H9 (cell line): ENCODE measurements around the gene SOD1. TPM values are rescaled to one million over a fixed set of nuclear protein-coding genes. Genes with fewer than 3 reads are reported as not detected.
"Not testable (repeated sequence)": the region's sequence is repeated elsewhere in the genome, so short reads cannot be mapped to it uniquely, and the experiment has no call there.

Experiments
- DNase-seq: peaks from one replicate; pipeline ENCODE4 v3.0.0-alpha.2; 2017
- H2AFZ ChIP-seq: one replicate; pipeline ENCODE4 v1.6.1; 2013; ENCODE audit warnings: mild to moderate bottlenecking, low read length, control low read depth, moderate library complexity
- H2AK5ac ChIP-seq: 2 replicates; pipeline ENCODE4 v1.6.1; 2013; ENCODE audit warnings: low read length, control low read depth, mixed read lengths; ENCODE audit not compliant: insufficient read length
- H2BK120ac ChIP-seq: one replicate; pipeline ENCODE4 v1.6.1; 2013; ENCODE audit warnings: low read depth, mild to moderate bottlenecking, low read length, control low read depth, inconsistent platforms; ENCODE audit not compliant: poor library complexity, severe bottlenecking
- H2BK12ac ChIP-seq: 2 replicates; pipeline ENCODE4 v1.6.1; 2013; ENCODE audit warnings: low read length, control low read depth, mixed read lengths, low read depth; ENCODE audit not compliant: insufficient read length
- H2BK15ac ChIP-seq: 2 replicates; pipeline ENCODE4 v1.6.1; 2013; ENCODE audit warnings: low read depth, low read length, control low read depth
- H2BK20ac ChIP-seq: one replicate; pipeline ENCODE4 v1.6.1; 2013; ENCODE audit warnings: low read depth, mild to moderate bottlenecking, low read length, control low read depth, inconsistent platforms; ENCODE audit not compliant: poor library complexity, severe bottlenecking
- H2BK5ac ChIP-seq: 2 replicates; pipeline ENCODE4 v1.6.1; 2013; ENCODE audit warnings: low read length, control low read depth, mixed read lengths; ENCODE audit not compliant: insufficient read length
- H3K14ac ChIP-seq: 2 replicates; pipeline ENCODE4 v1.6.1; 2013; ENCODE audit warnings: low read length, control low read depth; ENCODE audit not compliant: insufficient read depth
- H3K18ac ChIP-seq: 2 replicates; pipeline ENCODE4 v1.6.1; 2013; ENCODE audit warnings: low read depth, mild to moderate bottlenecking, mixed read lengths, low read length, control low read depth; ENCODE audit not compliant: insufficient read length
- H3K23ac ChIP-seq: 2 replicates; pipeline ENCODE4 v1.6.1; 2013; ENCODE audit warnings: low read length, control low read depth, mixed read lengths, low read depth; ENCODE audit not compliant: insufficient read length
- H3K23me2 ChIP-seq: 2 replicates; pipeline ENCODE4 v1.6.1; 2013; ENCODE audit warnings: low read depth, mild to moderate bottlenecking, mixed read lengths, low read length, control low read depth; ENCODE audit not compliant: insufficient read length, poor library complexity, severe bottlenecking
- H3K27ac ChIP-seq: 2 replicates; pipeline ENCODE4 v1.5.1; 2013; ENCODE audit warnings: low read length, control low read depth, mixed read lengths, low read depth; ENCODE audit not compliant: insufficient read length
- H3K27me3 ChIP-seq: 2 replicates; pipeline ENCODE4 v1.6.1; 2013; ENCODE audit warnings: low read length, control low read depth, inconsistent platforms; ENCODE audit not compliant: insufficient read depth
- H3K4ac ChIP-seq: 2 replicates; pipeline ENCODE4 v1.6.1; 2013; ENCODE audit warnings: low read depth, mild to moderate bottlenecking, control low read depth, inconsistent platforms, low read length, moderate library complexity
- H3K4me1 ChIP-seq: 2 replicates; pipeline ENCODE4 v1.6.1; 2013; ENCODE audit warnings: low read length, control low read depth, inconsistent platforms; ENCODE audit not compliant: insufficient read depth
- H3K4me2 ChIP-seq: 2 replicates; pipeline ENCODE4 v1.6.1; 2013; ENCODE audit warnings: low read length, control low read depth, mixed read lengths; ENCODE audit not compliant: insufficient read length, insufficient read depth
- H3K56ac ChIP-seq: 2 replicates; pipeline ENCODE4 v1.6.1; 2013; ENCODE audit warnings: low read depth, mild to moderate bottlenecking, mixed read lengths, low read length, control low read depth; ENCODE audit not compliant: insufficient read length
- H3K79me1 ChIP-seq: 2 replicates; pipeline ENCODE4 v1.6.1; 2013; ENCODE audit warnings: low read depth, mild to moderate bottlenecking, moderate library complexity, low read length, control low read depth, inconsistent platforms; ENCODE audit not compliant: insufficient read depth, poor library complexity, severe bottlenecking
- H3K79me2 ChIP-seq: 2 replicates; pipeline ENCODE4 v1.6.1; 2013; ENCODE audit warnings: low read length, control low read depth, inconsistent platforms; ENCODE audit not compliant: insufficient read depth
- H3K9ac ChIP-seq: 2 replicates; pipeline ENCODE4 v1.6.1; 2013; ENCODE audit warnings: low read length, control low read depth, mixed read lengths; ENCODE audit not compliant: insufficient read length; ENCODE audit errors: extremely low read depth
- H3K9me3 ChIP-seq: one replicate; pipeline ENCODE4 v1.6.1; 2013; ENCODE audit warnings: low read depth, low read length, inconsistent platforms; ENCODE audit not compliant: control insufficient read depth
- H3T11ph ChIP-seq: one replicate; pipeline ENCODE4 v1.6.1; 2013; ENCODE audit warnings: mild to moderate bottlenecking, low read length, control low read depth, inconsistent platforms
- H4K20me1 ChIP-seq: one replicate; pipeline ENCODE4 v1.6.1; 2013; ENCODE audit not compliant: control insufficient read depth, insufficient read length, insufficient read depth
- H4K5ac ChIP-seq: 2 replicates; pipeline ENCODE4 v1.6.1; 2013; ENCODE audit warnings: low read depth, mild to moderate bottlenecking, mixed read lengths, low read length, control low read depth; ENCODE audit not compliant: insufficient read length
- H4K8ac ChIP-seq: replicated peaks from 2 replicates; pipeline ENCODE4 v1.6.1; 2013; ENCODE audit warnings: low read length, control low read depth, mixed read lengths, low read depth; ENCODE audit not compliant: insufficient read length
- H4K91ac ChIP-seq: 2 replicates; pipeline ENCODE4 v1.6.1; 2013; ENCODE audit warnings: low read depth, mild to moderate bottlenecking, moderate library complexity, mixed read lengths, low read length, control low read depth; ENCODE audit not compliant: insufficient read length
- H3K27ac Mint-ChIP-seq, 3 experiments: 2 replicates in 2 of 3; 3 replicates in 1 of 3; pipeline ENCODE4 v1.8.0; 2020 to 2021; ENCODE audit warnings: mixed read lengths in 3 of 3, mild to moderate bottlenecking in 1 of 3, moderate library complexity in 1 of 3
- H3K27me3 Mint-ChIP-seq: 2 replicates; pipeline ENCODE4 v1.8.0; 2021; ENCODE audit warnings: low read depth, mild to moderate bottlenecking, moderate library complexity, mixed read lengths
- H3K36me3 Mint-ChIP-seq, 3 experiments: 2 replicates in 2 of 3; 3 replicates in 1 of 3; pipeline ENCODE4 v1.8.0; 2020 to 2021; ENCODE audit warnings: low read depth in 3 of 3, mixed read lengths in 3 of 3; ENCODE audit not compliant: insufficient read depth in 1 of 3
- H3K4me1 Mint-ChIP-seq, 2 experiments: 2 replicates each; pipeline ENCODE4 v1.8.0; 2020; ENCODE audit warnings: mixed read lengths in 2 of 2
- H3K4me3 Mint-ChIP-seq, 2 experiments: 2 replicates in 1 of 2; 3 replicates in 1 of 2; pipeline ENCODE4 v1.8.0; 2020 to 2021; ENCODE audit warnings: mild to moderate bottlenecking in 2 of 2, mixed read lengths in 2 of 2, moderate library complexity in 1 of 2
- H3K9me3 Mint-ChIP-seq, 2 experiments: 2 replicates in 1 of 2; 3 replicates in 1 of 2; pipeline ENCODE4 v1.8.0; 2020; ENCODE audit warnings: mild to moderate bottlenecking in 2 of 2, mixed read lengths in 2 of 2, moderate library complexity in 1 of 2
- WGBS: extraction: QIAGEN DNeasy Blood & Tissue Kit; methylation state at CpG from one replicate; pipeline ENCODE4 v1.1.7; 2013; ENCODE audit warnings: missing lambda C conversion rate, low lambda C conversion rate, mixed read lengths; ENCODE audit not compliant: insufficient read length; ENCODE audit errors: extremely low coverage; 5-methylcytosine and 5-hydroxymethylcytosine counted together
- total RNA-seq: library from RNA; stranded (reverse); gene quantifications from 2 replicates; pipeline ENCODE4 v1.2.1, GENCODE V29; 2021
- TF ChIP-seq, protein P1 (sequence below): fragments of 200-600 bp; sonication (generic); conservative IDR thresholded peaks from 3 replicates; pipeline ENCODE4 v1.8.0; 2021; ENCODE audit warnings: antibody characterized with exemption, mild to moderate bottlenecking

The SOD1 gene
- total RNA-seq, 1 experiment from 2014 or later, result 201 TPM

GRCh38 chr21:31650930-31651329 is 8.6 kb upstream of the SOD1 start:
- Histone ChIP-seq H3K9me3 (no peaks in the 10 kb centered on the region), H3K14ac (no peak overlapping the region), H2AFZ (no peak overlapping the region), H3K79me1 (no peaks in the 10 kb centered on the region), H3K4ac (no peak overlapping the region), H2BK5ac (no peak overlapping the region), H3K27ac (no peak overlapping the region), H3K79me2 (no peaks in the 10 kb centered on the region), H3K18ac (no peak overlapping the region), H4K5ac (no peak overlapping the region), H4K91ac (no peak overlapping the region), H2BK12ac (no peak overlapping the region), H2BK20ac (no peak overlapping the region), H3K23ac (no peak overlapping the region), H3K4me2 (no peak overlapping the region), H3K56ac (no peak overlapping the region), H2BK15ac (no peak overlapping the region), H3K4me1 (no peaks in the 10 kb centered on the region), H3K27me3 (no peaks in the 10 kb centered on the region), H3K9ac (no peak overlapping the region), H4K8ac (no peak overlapping the region), H2BK120ac (no peak overlapping the region), H2AK5ac (no peak overlapping the region), H4K20me1 (no peaks in the 10 kb centered on the region), H3K23me2 (no peaks in the 10 kb centered on the region), H3T11ph (no peak overlapping the region)
- WGBS, result no CpG with 5 or more reads among the region's 3 CpGs
- H3K4me1 Mint-ChIP-seq, result no peaks in the 10 kb centered on the region; a peak in 1 of 4 replicates
- H3K27me3 Mint-ChIP-seq, result peaks cover 2% of the 10 kb centered on the region; the same call in 1 of the 2 replicates
- no peak for DNase-seq
- no peak overlapping the region for H3K4me3 Mint-ChIP-seq
- H3K9me3 Mint-ChIP-seq, result peaks cover 0 to 2% of the 10 kb centered on the region in 2 experiments; a peak in 2 of 5 replicates
- peaks cover 4 to 8% (median 7%) of the 10 kb centered on the region in 3 experiments; a peak in 5 of 7 replicates for H3K36me3 Mint-ChIP-seq
- H3K27ac Mint-ChIP-seq, result no peak overlapping the region
- TF ChIP-seq, protein P1, sequence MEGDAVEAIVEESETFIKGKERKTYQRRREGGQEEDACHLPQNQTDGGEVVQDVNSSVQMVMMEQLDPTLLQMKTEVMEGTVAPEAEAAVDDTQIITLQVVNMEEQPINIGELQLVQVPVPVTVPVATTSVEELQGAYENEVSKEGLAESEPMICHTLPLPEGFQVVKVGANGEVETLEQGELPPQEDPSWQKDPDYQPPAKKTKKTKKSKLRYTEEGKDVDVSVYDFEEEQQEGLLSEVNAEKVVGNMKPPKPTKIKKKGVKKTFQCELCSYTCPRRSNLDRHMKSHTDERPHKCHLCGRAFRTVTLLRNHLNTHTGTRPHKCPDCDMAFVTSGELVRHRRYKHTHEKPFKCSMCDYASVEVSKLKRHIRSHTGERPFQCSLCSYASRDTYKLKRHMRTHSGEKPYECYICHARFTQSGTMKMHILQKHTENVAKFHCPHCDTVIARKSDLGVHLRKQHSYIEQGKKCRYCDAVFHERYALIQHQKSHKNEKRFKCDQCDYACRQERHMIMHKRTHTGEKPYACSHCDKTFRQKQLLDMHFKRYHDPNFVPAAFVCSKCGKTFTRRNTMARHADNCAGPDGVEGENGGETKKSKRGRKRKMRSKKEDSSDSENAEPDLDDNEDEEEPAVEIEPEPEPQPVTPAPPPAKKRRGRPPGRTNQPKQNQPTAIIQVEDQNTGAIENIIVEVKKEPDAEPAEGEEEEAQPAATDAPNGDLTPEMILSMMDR, result no peak

DNA sequence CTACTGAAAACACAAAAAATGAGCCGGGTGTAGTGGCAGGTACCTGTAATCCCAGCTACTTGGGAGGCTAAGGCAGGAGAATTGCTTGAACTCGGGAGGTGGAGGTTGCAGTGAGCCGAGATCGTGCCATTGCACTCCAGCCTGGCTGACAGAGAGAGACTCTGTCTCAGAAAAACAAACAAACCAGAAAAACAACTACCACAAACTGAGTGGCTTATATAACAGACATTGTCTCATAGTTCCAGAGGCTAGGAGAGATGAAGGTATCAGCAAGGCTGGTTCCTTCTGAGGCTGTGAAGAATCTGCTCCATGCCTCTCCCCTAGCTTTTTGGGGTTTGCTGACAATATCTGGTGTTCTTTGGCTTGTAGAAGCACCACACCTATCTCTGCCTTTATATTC is 8.0 kb upstream of the SOD1 start:
- not testable (repeated sequence) for H3K4ac ChIP-seq
- whole genome bisulfite sequencing, result no CpG with 5 or more reads among the region's 4 CpGs

More for the DNA sequence above, 8.0 kb upstream of the SOD1 start:
- not testable (repeated sequence) for H2BK20ac ChIP-seq, H2AK5ac ChIP-seq, H3K4me3 Mint-ChIP-seq, H2BK15ac ChIP-seq, H3K9ac ChIP-seq, H3T11ph ChIP-seq, H3K27me3 ChIP-seq, H3K23me2 ChIP-seq, H2BK5ac ChIP-seq, H3K36me3 Mint-ChIP-seq, H3K4me2 ChIP-seq, H2BK12ac ChIP-seq, H3K79me2 ChIP-seq, H4K20me1 ChIP-seq, H3K9me3 ChIP-seq, H4K5ac ChIP-seq, H3K27me3 Mint-ChIP-seq, H3K18ac ChIP-seq, H3K27ac ChIP-seq, H2BK120ac ChIP-seq, DNase-seq, H3K79me1 ChIP-seq, H3K4me1 Mint-ChIP-seq, H2AFZ ChIP-seq, H4K8ac ChIP-seq, H3K56ac ChIP-seq, H3K14ac ChIP-seq, H3K27ac Mint-ChIP-seq, H3K9me3 Mint-ChIP-seq, H4K91ac ChIP-seq, H3K23ac ChIP-seq, H3K4me1 ChIP-seq
